ENCODE results near the gene HDHD3. TPM values are rescaled to one million over a fixed set of nuclear protein-coding genes. Genes with fewer than 3 reads are reported as not detected.

HDHD3 gene
- polyA plus RNA-seq, 1 of the 3 experiments (the other 2 are of a cell fraction): 17.1 TPM

GRCh38 chr9:113352006-113352405 lies 24.8 kb downstream of the HDHD3 start:
- Histone ChIP-seq H3K79me2 (ENCODE audit: insufficient read depth) (no peaks in the 10 kb centered on the region), H3K9me3 (no peaks in the 10 kb centered on the region), H3K4me3 (ENCODE audit: low read depth in 2 of 2, low read length in 1 of 2) (no peak overlapping the region), H3K4me2 (no peak overlapping the region), H3K27ac (ENCODE audit: low read depth in 2 of 2, low read length in 1 of 2) (no peak overlapping the region), H2AFZ (ENCODE audit: low read depth) (no peak overlapping the region), H3K9ac (no peak overlapping the region), H3K27me3 (ENCODE audit: insufficient read depth) (peaks cover 29% of the 10 kb centered on the region), H3K9me2 (no peaks in the 10 kb centered on the region), H4K20me1 (ENCODE audit: insufficient read depth) (no peaks in the 10 kb centered on the region), H3F3A (replicated peaks; ENCODE audit: insufficient read depth) (no peaks in the 10 kb centered on the region), H3K4me1 (ENCODE audit: control insufficient read depth in 1 of 2, insufficient read depth in 2 of 2, low read depth in 1 of 2, low read length in 1 of 2) (peaks cover 0 to 9% of the 10 kb centered on the region in 2 experiments; a peak in 1 of 4 replicates), H3K36me3 (replicated peaks in 1 of 2; ENCODE audit: control insufficient read depth in 1 of 2, insufficient read depth in 2 of 2, low read length in 1 of 2) (no peaks in the 10 kb centered on the region)
- WGBS (ENCODE audit: low lambda C conversion rate): 47% methylated on average over 6 of the region's 6 CpGs
- TF ChIP-seq TEAD4 (IDR thresholded peaks at IDR 0.05; ENCODE audit: borderline replicate concordance, insufficient read depth): no peak
- no peak for TF ChIP-seq REST (IDR thresholded peaks at IDR 0.05; ENCODE audit: low read depth, low read length)
- TF ChIP-seq GATA2 (CRISPR knock-in tag; IDR thresholded peaks at IDR 0.05): no peak
- TF ChIP-seq MEF2A (IDR thresholded peaks at IDR 0.05; ENCODE audit: borderline replicate concordance, low read depth): no peak
- TF ChIP-seq POLR2AphosphoS5 (IDR thresholded peaks at IDR 0.05; ENCODE audit: low read depth, low read length): no peak
- TF ChIP-seq MAX (IDR thresholded peaks at IDR 0.05; ENCODE audit: low read depth): no peak
- no peak for TF ChIP-seq GABPA (IDR thresholded peaks at IDR 0.05; ENCODE audit: low read depth)
- no peak for TF ChIP-seq RAD21 (IDR thresholded peaks at IDR 0.05; ENCODE audit: low read length)
- no peak for DNase-seq
- ChIA-PET CTCF (interaction anchor here (1.6 kb wide), 1 partner anchor 25 kb away, joined by 3 read pairs; the partner anchor contains the start of gene HDHD3), POLR2A (interaction anchor here (3.8 kb wide), 1 partner anchor 12 kb away, joined by 21 read pairs; the partner anchor contains the start of gene WDR31)

GRCh38 chr9:113350937-113351336 lies 25.8 kb downstream of the HDHD3 start:
- CTCF ChIA-PET: interaction anchor here (1.5 to 2.1 kb wide), 3 partner anchors 26 to 55 kb away, joined by 3 to 6 read pairs (median 3); partner anchors contain the start of genes ALAD and HDHD3
- peaks cover 29% of the 10 kb centered on the region for H3K27me3 ChIP-seq (ENCODE audit: insufficient read depth)
- H3F3A ChIP-seq (replicated peaks; ENCODE audit: insufficient read depth): no peaks in the 10 kb centered on the region
- no peaks in the 10 kb centered on the region for H3K9me2 ChIP-seq
- DNase-seq: no peak
- H3K4me2 ChIP-seq: no peak overlapping the region
- H3K9me3 ChIP-seq: no peaks in the 10 kb centered on the region
- H4K20me1 ChIP-seq (ENCODE audit: insufficient read depth): no peaks in the 10 kb centered on the region
- POLR2A ChIA-PET: interaction anchor here (3.8 kb wide), 1 partner anchor 11 kb away, joined by 21 read pairs; the partner anchor contains the start of gene WDR31
- no peak overlapping the region for H3K4me3 ChIP-seq (ENCODE audit: low read depth in 2 of 2, low read length in 1 of 2)
- TF ChIP-seq REST (IDR thresholded peaks at IDR 0.05; ENCODE audit: low read depth, low read length): no peak
- 88% methylated on average over 6 of the region's 6 CpGs for WGBS (ENCODE audit: low lambda C conversion rate)
- H3K79me2 ChIP-seq (ENCODE audit: insufficient read depth): no peaks in the 10 kb centered on the region
- H2AFZ ChIP-seq (ENCODE audit: low read depth): no peak overlapping the region
- H3K36me3 ChIP-seq (replicated peaks in 1 of 2; ENCODE audit: control insufficient read depth in 1 of 2, insufficient read depth in 2 of 2, low read length in 1 of 2): no peaks in the 10 kb centered on the region
- H3K27ac ChIP-seq (ENCODE audit: low read depth in 2 of 2, low read length in 1 of 2): no peak overlapping the region
- H3K9ac ChIP-seq: no peak overlapping the region
- peaks cover 0 to 13% of the 10 kb centered on the region in 2 experiments; a peak in 1 of 4 replicates for H3K4me1 ChIP-seq (ENCODE audit: control insufficient read depth in 1 of 2, insufficient read depth in 2 of 2, low read depth in 1 of 2, low read length in 1 of 2)

Measured in SK-N-SH (cell line).